HFFc6 (cell line): Measurements from ENCODE around the gene NFIA. TPM values are rescaled to one million over a fixed set of nuclear protein-coding genes. Genes with fewer than 3 reads are reported as not detected.

Source experiments
- DNase-seq: peaks from one replicate; pipeline ENCODE4 v3.0.0-alpha.2; 2018
- H3K27ac Mint-ChIP-seq: 2 replicates; pipeline ENCODE4 v1.8.0; 2020; ENCODE audit warnings: mild to moderate bottlenecking, mixed read lengths
- H3K27me3 Mint-ChIP-seq: 2 replicates; pipeline ENCODE4 v1.8.0; 2021; ENCODE audit warnings: mild to moderate bottlenecking, moderate library complexity, mixed read lengths; ENCODE audit not compliant: insufficient read depth
- H3K36me3 Mint-ChIP-seq: 2 replicates; pipeline ENCODE4 v1.8.0; 2021; ENCODE audit warnings: low read depth, mixed read lengths
- H3K4me1 Mint-ChIP-seq: 2 replicates; pipeline ENCODE4 v1.8.0; 2020; ENCODE audit warnings: low read depth, mixed read lengths
- H3K4me3 Mint-ChIP-seq: 2 replicates; pipeline ENCODE4 v1.8.0; 2020; ENCODE audit warnings: mild to moderate bottlenecking, moderate library complexity, mixed read lengths
- H3K9me3 Mint-ChIP-seq: 2 replicates; pipeline ENCODE4 v1.8.0; 2020; ENCODE audit warnings: mild to moderate bottlenecking, mixed read lengths
- total RNA-seq, 6 experiments: library from RNA; stranded (reverse); fragmentation: NEBNext Ultra II Directional; extraction: Animal tissue kit (Norgen Biotek cat#: 25700); gene quantifications; 2 replicates in 1 of 6; 3 replicates in 5 of 6; pipeline ENCODE4 v1.2.3, GENCODE V29; 2021
- TF ChIP-seq, protein P1 (sequence below): fragments of 200-600 bp; sonication (generic); IDR thresholded peaks from 2 replicates; pipeline ENCODE4 v1.5.0; 2021; ENCODE audit warnings: antibody characterized with exemption, mild to moderate bottlenecking

The NFIA gene
- total RNA-seq, 6 experiments from 2014 or later: 8.5 to 11.3 (median 10.4) TPM

DNA sequence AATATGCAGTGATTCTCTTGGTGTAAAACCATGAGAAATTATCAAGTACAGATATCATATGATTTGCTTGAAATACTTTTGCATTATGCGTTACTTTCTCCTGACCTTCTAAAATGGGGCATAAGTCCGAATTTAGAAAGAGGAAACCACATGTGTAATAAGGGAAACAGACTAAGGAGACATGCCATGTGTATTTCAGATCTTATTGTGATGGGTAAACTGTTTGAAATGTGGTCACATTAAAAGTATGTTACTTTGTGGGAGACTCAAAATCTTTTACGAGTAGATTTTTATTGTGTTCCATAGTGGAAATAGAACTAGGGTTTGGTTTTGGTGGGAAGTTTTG is 173.0 kb downstream of the NFIA start:
- H3K36me3 Mint-ChIP-seq: no peaks in the 10 kb centered on the region
- peaks cover 38% of the 10 kb centered on the region for H3K4me1 Mint-ChIP-seq

DNA sequence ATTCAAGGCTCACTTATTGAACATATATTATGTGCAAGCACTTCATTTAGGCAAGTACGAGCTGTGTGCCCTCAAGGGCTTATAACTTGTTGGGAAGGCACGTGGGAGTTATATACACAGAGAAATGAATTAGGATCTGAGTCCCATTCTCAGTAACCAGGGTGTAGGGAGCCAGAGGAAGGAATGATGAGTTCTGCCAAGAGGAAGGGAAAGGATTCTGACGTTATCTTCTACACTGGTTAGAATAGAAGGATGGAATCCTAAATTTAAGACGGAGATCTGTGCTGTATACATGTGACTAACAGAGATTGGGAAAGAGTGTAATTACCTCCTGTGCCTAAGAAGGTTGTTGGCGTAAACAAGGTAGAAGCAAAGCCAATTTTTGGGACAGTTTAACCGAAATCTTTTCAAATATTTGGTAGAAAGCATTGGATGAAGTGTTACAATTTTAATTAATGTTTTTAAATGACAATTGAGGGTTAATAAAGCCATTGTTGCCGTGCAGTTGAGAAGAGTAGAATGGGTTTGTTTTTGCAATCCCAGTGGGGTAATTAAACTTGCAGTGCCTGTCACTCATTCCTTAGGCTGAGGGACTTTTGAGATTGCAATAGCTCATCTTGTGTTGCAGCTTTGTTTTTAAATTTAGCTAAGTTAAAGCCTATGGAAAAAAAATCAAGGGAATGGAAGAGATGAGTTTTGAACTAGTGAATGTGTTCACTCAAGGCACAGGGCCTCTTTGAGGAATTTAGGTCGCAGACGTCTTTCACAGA is 177.2 kb downstream of the NFIA start:
- Mint-ChIP-seq H3K36me3 (no peaks in the 10 kb centered on the region), H3K4me1 (peaks cover 14% of the 10 kb centered on the region), H3K27me3 (no peaks in the 10 kb centered on the region), H3K9me3 (no peaks in the 10 kb centered on the region), H3K27ac (no peak overlapping the region), H3K4me3 (no peak overlapping the region)
- DNase-seq: no peak
- TF ChIP-seq, protein P1, sequence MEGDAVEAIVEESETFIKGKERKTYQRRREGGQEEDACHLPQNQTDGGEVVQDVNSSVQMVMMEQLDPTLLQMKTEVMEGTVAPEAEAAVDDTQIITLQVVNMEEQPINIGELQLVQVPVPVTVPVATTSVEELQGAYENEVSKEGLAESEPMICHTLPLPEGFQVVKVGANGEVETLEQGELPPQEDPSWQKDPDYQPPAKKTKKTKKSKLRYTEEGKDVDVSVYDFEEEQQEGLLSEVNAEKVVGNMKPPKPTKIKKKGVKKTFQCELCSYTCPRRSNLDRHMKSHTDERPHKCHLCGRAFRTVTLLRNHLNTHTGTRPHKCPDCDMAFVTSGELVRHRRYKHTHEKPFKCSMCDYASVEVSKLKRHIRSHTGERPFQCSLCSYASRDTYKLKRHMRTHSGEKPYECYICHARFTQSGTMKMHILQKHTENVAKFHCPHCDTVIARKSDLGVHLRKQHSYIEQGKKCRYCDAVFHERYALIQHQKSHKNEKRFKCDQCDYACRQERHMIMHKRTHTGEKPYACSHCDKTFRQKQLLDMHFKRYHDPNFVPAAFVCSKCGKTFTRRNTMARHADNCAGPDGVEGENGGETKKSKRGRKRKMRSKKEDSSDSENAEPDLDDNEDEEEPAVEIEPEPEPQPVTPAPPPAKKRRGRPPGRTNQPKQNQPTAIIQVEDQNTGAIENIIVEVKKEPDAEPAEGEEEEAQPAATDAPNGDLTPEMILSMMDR: no peak

More for the DNA sequence above, 173.0 kb downstream of the NFIA start:
- peak overlapping the region; percentile 84 for H3K4me3 Mint-ChIP-seq
- H3K27me3 Mint-ChIP-seq: no peaks in the 10 kb centered on the region
- no peak for DNase-seq
- TF ChIP-seq, protein P1: no peak
- peak overlapping the region; percentile 70 for H3K27ac Mint-ChIP-seq
- H3K9me3 Mint-ChIP-seq: no peaks in the 10 kb centered on the region

DNA sequence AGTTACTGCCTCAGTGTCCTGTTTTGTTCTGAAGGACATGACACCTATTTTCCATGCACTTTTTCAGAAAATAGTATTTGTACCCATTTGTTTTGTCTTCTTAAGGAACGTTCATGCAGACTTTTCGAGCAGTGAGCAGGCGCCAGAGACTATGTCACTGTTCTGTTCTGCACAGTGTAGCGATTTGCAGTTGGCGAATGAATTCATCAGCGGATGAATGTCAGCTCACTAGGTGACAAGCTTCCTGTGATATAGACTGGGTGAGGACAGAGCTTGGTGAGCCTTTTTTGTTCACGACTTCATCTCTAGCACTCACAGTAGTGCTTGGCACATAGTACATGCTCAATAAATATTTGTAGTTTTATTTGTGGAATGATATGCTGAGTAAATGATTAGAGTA is 177.8 kb downstream of the NFIA start:
- Mint-ChIP-seq H3K27ac (no peak overlapping the region), H3K4me3 (no peak overlapping the region), H3K4me1 (peaks cover 8% of the 10 kb centered on the region), H3K27me3 (no peaks in the 10 kb centered on the region), H3K9me3 (no peaks in the 10 kb centered on the region), H3K36me3 (no peaks in the 10 kb centered on the region)
- TF ChIP-seq, protein P1: no peak
- no peak for DNase-seq

DNA sequence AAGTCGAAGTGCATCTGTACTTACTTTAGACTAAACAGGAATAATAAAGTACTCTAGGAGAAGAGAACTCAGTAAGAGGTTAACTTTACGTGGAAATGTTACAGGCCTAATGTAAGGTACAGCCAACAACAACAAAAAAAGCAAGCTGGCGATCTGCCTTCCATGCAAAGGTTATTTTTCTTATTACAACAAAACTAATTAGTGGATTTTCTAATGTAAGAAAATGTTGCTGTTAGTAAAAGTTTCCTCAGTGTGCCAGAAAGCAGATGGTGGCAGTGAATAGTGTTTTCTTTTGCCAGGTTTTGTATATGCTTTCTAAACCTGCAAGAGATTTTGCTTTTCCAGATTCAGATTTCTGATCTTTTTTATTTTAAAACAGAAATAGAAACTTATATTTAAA is 179.2 kb downstream of the NFIA start:
- H3K27ac Mint-ChIP-seq: no peak overlapping the region
- no peak for DNase-seq
- TF ChIP-seq, protein P1: no peak

DNA sequence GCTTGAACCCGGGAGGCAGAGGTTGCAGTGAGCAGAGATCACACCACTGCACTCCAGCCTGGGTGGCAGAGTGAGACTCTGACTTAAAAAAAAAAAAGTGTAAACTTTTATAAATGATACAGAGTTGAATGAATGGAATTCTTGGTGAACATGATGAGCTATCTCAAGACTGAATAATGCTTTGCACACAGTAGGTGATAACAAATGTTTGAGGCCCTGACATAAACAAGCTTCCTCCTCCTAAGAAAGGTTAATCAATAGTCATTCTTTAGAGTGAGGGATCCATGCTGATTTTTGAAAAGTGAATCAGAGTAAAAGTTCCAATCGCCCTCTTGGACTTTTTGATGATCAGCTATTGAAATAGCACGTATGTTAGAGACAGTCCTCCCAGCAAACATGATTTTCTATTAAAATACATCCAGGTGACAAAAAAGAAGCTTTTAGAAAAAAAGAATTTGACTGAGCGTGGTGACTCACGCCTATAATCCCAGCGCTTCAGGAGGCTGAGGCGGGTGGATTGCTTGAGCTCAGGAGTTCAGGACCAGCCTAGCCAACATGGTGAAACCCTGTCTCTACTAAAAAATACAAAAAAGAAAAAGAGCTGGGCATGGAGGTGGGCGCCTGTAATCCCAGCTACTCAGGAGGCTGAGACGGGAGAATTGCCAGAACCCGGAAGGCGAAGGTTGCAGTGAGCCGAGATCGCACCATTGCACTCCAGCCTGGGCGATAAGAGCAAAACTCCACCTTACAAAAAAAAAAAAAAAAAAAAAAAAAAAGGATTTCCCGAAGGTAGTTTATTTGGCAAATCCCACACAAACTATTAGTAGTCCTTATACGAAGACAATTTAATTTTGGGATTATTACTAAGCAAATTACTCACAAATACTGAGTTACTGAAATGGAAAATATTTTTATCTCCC is 181.8 kb downstream of the NFIA start:
- no peaks in the 10 kb centered on the region for H3K9me3 Mint-ChIP-seq
- no peak for DNase-seq
- H3K4me1 Mint-ChIP-seq: no peaks in the 10 kb centered on the region
- H3K27ac Mint-ChIP-seq: no peak overlapping the region
- no peaks in the 10 kb centered on the region for H3K36me3 Mint-ChIP-seq
- H3K27me3 Mint-ChIP-seq: no peaks in the 10 kb centered on the region
- TF ChIP-seq, protein P1: no peak
- no peak overlapping the region for H3K4me3 Mint-ChIP-seq

More for the DNA sequence above, 179.2 kb downstream of the NFIA start:
- Mint-ChIP-seq H3K27me3 (no peaks in the 10 kb centered on the region), H3K36me3 (no peaks in the 10 kb centered on the region), H3K4me1 (no peaks in the 10 kb centered on the region), H3K9me3 (no peaks in the 10 kb centered on the region), H3K4me3 (no peak overlapping the region)
